22Rv1 (cell line): ENCODE results near the gene YJU2.

Experiments used
- ZFX ChIP-seq: fragments of 450-650 bp; IDR thresholded peaks from 2 replicates; pipeline ENCODE4 v1.6.1; 2017; ENCODE audit warnings: antibody characterized with exemption, borderline replicate concordance
- TF ChIP-seq, protein P1 (sequence below): fragments of 450-650 bp; IDR thresholded peaks from 2 replicates; pipeline ENCODE4 v1.5.1; 2017; ENCODE audit warnings: mild to moderate bottlenecking

GRCh38 chr19:4264812-4265211 lies 17.9 kb downstream of the YJU2 start:
- TF ChIP-seq, protein P1, sequence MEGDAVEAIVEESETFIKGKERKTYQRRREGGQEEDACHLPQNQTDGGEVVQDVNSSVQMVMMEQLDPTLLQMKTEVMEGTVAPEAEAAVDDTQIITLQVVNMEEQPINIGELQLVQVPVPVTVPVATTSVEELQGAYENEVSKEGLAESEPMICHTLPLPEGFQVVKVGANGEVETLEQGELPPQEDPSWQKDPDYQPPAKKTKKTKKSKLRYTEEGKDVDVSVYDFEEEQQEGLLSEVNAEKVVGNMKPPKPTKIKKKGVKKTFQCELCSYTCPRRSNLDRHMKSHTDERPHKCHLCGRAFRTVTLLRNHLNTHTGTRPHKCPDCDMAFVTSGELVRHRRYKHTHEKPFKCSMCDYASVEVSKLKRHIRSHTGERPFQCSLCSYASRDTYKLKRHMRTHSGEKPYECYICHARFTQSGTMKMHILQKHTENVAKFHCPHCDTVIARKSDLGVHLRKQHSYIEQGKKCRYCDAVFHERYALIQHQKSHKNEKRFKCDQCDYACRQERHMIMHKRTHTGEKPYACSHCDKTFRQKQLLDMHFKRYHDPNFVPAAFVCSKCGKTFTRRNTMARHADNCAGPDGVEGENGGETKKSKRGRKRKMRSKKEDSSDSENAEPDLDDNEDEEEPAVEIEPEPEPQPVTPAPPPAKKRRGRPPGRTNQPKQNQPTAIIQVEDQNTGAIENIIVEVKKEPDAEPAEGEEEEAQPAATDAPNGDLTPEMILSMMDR = no peak
- no peak for TF ChIP-seq ZFX
